Kidney (tissue), 14 donors: ENCODE measurements around the gene LUZP1. TPM values are rescaled to one million over a fixed set of nuclear protein-coding genes. Genes with fewer than 3 reads are reported as not detected.
"Not testable (repeated sequence)": the region's sequence is repeated elsewhere in the genome, so short reads cannot be mapped to it uniquely, and the experiment has no call there.

Source experiments
- DNase-seq, 5 donors: peaks; one replicate each; pipeline ENCODE4 v3.0.0-alpha.2; 2013 to 2020
- FAIRE-seq: peaks from 2 replicates; lab custom pipeline; 2012; peaks lifted over from hg19 to GRCh38; lab: Jason Lieb, UNC
- H3K27ac ChIP-seq, 2 donors: one replicate each; pipeline ENCODE4 v1.7.0; 2013; ENCODE audit warnings: low read depth in 2 of 2, low read length in 2 of 2, inconsistent platforms in 1 of 2
- H3K27me3 ChIP-seq: one replicate; pipeline ENCODE4 v1.7.1; 2013; ENCODE audit warnings: low read length, inconsistent platforms; ENCODE audit not compliant: control insufficient read depth, insufficient read depth
- H3K36me3 ChIP-seq, 3 donors: one replicate each; pipeline versions ENCODE4 v1.7.0 to v1.7.1; 2013; ENCODE audit warnings: low read length in 3 of 3, control low read depth in 1 of 3, inconsistent platforms in 1 of 3; ENCODE audit not compliant: insufficient read depth in 3 of 3, control insufficient read depth in 2 of 3
- H3K4me1 ChIP-seq, 3 donors: one replicate each; pipeline versions ENCODE4 v1.7.0 to v1.7.1; 2013; ENCODE audit warnings: low read length in 3 of 3, inconsistent platforms in 1 of 3, low read depth in 1 of 3; ENCODE audit not compliant: control insufficient read depth in 2 of 3, insufficient read depth in 2 of 3
- H3K4me3 ChIP-seq, 3 donors: one replicate each; pipeline versions ENCODE4 v1.7.0 to v1.8.1; 2013; ENCODE audit warnings: low read length in 3 of 3, control low read depth in 1 of 3, inconsistent platforms in 1 of 3
- H3K9ac ChIP-seq, 3 donors: one replicate each; pipeline versions ENCODE4 v1.7.0 to v1.7.1; 2013; ENCODE audit warnings: low read length in 3 of 3, control low read depth in 1 of 3, inconsistent platforms in 1 of 3
- H3K9me3 ChIP-seq, 3 donors: one replicate each; pipeline versions ENCODE4 v1.7.0 to v1.7.1; 2013; ENCODE audit warnings: low read length in 3 of 3, control low read depth in 1 of 3, inconsistent platforms in 1 of 3; ENCODE audit not compliant: control insufficient read depth in 2 of 3, insufficient read depth in 1 of 3
- intact Hi-C: fragments of 100-400 bp; cut with DNase I; formaldehyde crosslinking; loops from one replicate; pipeline ENCODE4 v1.11.1; 2022
- polyA plus RNA-seq: library from polyadenylated mRNA; stranded (reverse); fragments of 350-450 nt; fragmentation: Illumina TruSeq; extraction: RNeasy Lipid Tissue Mini Kit (QIAGEN cat#74804); gene quantifications from one replicate; pipeline ENCODE4 v1.2.3, GENCODE V29; 2014; ENCODE audit warnings: low read depth, low replicate concordance; ENCODE audit not compliant: insufficient read depth
- total RNA-seq: library from RNA; stranded (reverse); fragmentation: NEBNext Ultra II Directional; extraction: Animal tissue kit (Norgen Biotek cat#: 25700); gene quantifications from one replicate; pipeline ENCODE4 v1.2.1, GENCODE V29; 2021
- TF ChIP-seq, protein P1 (sequence below): IDR thresholded peaks from 3 replicates; pipeline ENCODE4 v1.5.1; 2012; ENCODE audit warnings: mild to moderate bottlenecking, moderate library complexity, borderline replicate concordance; ENCODE audit not compliant: insufficient read depth; ENCODE audit errors: extremely low read depth
- donor health status: control.
- donor health status: control.
- donor health status: control.
- donor health status: control.
- donor health status: control.
- donor health status: DM: yes; HTN: yes; CAD: no.
- donor health status: Normal renal cell carcinoma (clear cell type).

LUZP1 gene
- total and polyA plus RNA-seq, 2 donors from 2014 or later, result 6.7 to 39.0 TPM

- H3K4me3 ChIP-seq, result no peak overlapping the region
- intact Hi-C loops, result no loop called here
- H3K27ac ChIP-seq, result no peak overlapping the region
- H3K9me3 ChIP-seq, result no peaks in the 10 kb centered on the region
- no peak for FAIRE-seq
- H3K4me1 ChIP-seq, result no peaks in the 10 kb centered on the region
- no peaks in the 10 kb centered on the region for H3K27me3 ChIP-seq
- H3K9ac ChIP-seq, result no peak overlapping the region
- TF ChIP-seq, protein P1, sequence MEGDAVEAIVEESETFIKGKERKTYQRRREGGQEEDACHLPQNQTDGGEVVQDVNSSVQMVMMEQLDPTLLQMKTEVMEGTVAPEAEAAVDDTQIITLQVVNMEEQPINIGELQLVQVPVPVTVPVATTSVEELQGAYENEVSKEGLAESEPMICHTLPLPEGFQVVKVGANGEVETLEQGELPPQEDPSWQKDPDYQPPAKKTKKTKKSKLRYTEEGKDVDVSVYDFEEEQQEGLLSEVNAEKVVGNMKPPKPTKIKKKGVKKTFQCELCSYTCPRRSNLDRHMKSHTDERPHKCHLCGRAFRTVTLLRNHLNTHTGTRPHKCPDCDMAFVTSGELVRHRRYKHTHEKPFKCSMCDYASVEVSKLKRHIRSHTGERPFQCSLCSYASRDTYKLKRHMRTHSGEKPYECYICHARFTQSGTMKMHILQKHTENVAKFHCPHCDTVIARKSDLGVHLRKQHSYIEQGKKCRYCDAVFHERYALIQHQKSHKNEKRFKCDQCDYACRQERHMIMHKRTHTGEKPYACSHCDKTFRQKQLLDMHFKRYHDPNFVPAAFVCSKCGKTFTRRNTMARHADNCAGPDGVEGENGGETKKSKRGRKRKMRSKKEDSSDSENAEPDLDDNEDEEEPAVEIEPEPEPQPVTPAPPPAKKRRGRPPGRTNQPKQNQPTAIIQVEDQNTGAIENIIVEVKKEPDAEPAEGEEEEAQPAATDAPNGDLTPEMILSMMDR, result no peak
- DNase-seq, result no peak
- H3K36me3 ChIP-seq, result no peaks in the 10 kb centered on the region
Measured at GRCh38 chr1:23193391-23194118, 24.9 kb upstream of the LUZP1 start.

GRCh38 chr1:23191199-23191598, 22.5 kb upstream of the LUZP1 start:
- H3K9me3 ChIP-seq, result no peaks in the 10 kb centered on the region
- no peaks in the 10 kb centered on the region for H3K36me3 ChIP-seq
- no peak overlapping the region for H3K4me3 ChIP-seq
- no peaks in the 10 kb centered on the region for H3K4me1 ChIP-seq
- no peaks in the 10 kb centered on the region for H3K27me3 ChIP-seq
- FAIRE-seq, result no peak
- intact Hi-C loops, result no loop called here
- TF ChIP-seq, protein P1, result no peak
- no peak overlapping the region for H3K27ac ChIP-seq
- no peak overlapping the region for H3K9ac ChIP-seq
- no peak for DNase-seq

DNA sequence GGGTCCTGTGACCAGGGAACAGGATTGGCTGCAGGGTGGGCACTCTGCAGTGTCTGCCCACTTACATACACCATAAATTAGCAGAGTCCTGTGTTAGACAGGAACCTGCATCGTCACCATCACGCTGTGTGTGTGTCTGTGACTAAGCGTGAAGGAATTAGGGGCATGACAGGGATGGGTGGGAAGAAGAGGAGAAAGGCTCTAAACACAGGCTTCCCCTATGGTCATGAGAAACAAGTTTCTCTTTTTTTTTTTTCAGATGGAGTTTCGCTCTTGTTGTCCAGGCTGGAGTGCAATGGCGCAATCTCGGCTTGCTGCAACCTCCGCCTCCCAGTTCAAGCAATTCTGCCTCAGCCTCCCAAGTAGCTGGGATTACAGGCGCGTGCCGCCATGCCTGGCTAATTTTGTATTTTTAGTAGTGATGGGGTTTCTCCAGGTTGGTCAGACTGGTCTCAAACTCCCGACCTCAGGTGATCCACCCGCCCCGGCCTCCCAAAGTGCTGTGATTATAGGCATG, 20.3 kb upstream of the LUZP1 start:
- H3K27me3 ChIP-seq, DNase-seq, H3K4me3 ChIP-seq, FAIRE-seq, H3K9me3 ChIP-seq, H3K9ac ChIP-seq, H3K36me3 ChIP-seq, H3K4me1 ChIP-seq, H3K27ac ChIP-seq: not testable (repeated sequence)
- intact Hi-C loops, result loop anchor here (5.0 to 10.0 kb wide), 2 partner anchors 92 to 214 kb away; partner anchors contain the start of gene LACTBL1

GRCh38 chr1:23188434-23188884, 19.8 kb upstream of the LUZP1 start:
- no peak overlapping the region for H3K9ac ChIP-seq
- FAIRE-seq (no peak), DNase-seq (no peak)
- TF ChIP-seq, protein P1, result no peak
- H3K9me3 ChIP-seq, result no peaks in the 10 kb centered on the region
- intact Hi-C loops, result loop anchor here (5.0 to 10.0 kb wide), 2 partner anchors 91 to 214 kb away; partner anchors contain the start of gene LACTBL1
- H3K4me3 ChIP-seq, result no peak overlapping the region
- no peaks in the 10 kb centered on the region for H3K36me3 ChIP-seq
- no peak overlapping the region for H3K27ac ChIP-seq
- H3K4me1 ChIP-seq, result peaks cover 0 to 3% (median 0%) of the 10 kb centered on the region in 3 donors
- H3K27me3 ChIP-seq, result no peaks in the 10 kb centered on the region
